ENCODE measurements around the gene BTBD16.

The BTBD16 gene

DNA sequence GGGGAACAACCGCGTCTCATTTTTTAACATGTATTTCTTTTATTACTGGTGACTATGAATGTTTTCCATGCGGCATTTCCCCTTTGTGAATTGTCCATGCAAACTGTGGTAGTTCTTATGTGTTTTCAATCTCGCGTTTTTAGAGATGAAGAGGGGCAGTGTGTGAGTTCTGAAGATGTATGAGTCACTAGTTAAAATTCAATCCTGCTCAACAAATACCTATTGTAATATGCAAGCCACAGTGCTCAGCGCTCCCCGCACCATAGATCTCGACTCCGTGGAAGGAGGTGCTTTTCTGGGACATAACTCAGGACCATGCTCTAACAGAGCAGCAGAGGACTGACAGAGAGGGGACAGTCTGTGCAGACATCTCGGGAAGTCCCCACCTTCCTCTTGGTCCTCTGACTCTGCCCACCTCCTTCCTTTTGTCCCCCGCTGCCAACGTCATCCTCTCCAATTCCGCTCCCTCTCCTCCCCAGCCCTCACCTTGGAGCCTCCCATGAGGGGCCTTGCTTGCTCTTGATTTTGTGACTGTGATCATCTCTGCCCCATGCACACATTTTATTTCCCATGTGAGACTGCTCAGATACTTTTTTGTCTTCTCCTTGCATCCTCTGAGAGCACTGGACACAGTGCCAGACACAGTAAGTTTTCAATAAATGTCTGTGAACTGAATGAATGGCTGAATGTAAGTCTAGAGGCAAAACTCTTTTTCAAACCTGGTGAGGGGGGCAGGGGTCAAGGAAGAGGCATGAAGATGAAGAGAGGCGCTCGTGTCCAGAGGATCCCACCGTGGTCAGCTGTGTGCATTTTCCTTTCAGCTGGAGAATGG, 60.7 kb downstream of the BTBD16 start:
- H3K4me3 ChIP-seq, result no peak overlapping the region
- no peak overlapping the region for H3K27ac ChIP-seq
- H3K4me2 ChIP-seq, result no peak overlapping the region
- H3K4me1 ChIP-seq, result peaks cover 0 to 27% (median 0%) of the 10 kb centered on the region in 10 experiments; a peak in 6 of 20 replicates
- H3K27me3 ChIP-seq, result no peaks in the 10 kb centered on the region
- TF ChIP-seq Cebpa-rat (IDR thresholded peaks at IDR 0.05), result no peak
- no peaks in the 10 kb centered on the region for H3K36me3 ChIP-seq
- no peak overlapping the region for H3K9ac ChIP-seq
- H3K9me3 ChIP-seq (replicated peaks in 1 of 11), result no peaks in the 10 kb centered on the region
- H4K20me1 ChIP-seq, result no peaks in the 10 kb centered on the region

DNA sequence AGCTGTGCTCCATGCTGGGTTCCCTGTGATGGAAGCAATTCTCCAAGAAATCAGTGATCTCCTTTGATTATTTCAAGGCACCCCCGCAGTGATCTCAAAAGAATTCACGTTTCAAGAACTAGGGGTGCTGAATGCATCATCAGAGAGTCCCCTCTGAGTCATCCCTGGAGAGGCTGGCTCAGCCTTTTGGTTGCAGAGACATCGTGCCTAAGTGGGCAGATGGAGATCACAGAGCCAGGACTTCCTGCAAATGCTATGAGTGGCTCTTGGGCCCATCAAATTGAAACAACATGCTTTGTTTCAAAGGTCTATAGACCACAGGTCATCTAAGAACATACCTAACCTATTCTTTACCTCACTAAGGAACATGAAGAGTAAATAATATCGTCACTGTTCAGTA, 61.9 kb downstream of the BTBD16 start:
- Histone ChIP-seq H3K27ac (no peak overlapping the region), H3K4me2 (no peak overlapping the region), H4K20me1 (no peaks in the 10 kb centered on the region), H3K27me3 (no peaks in the 10 kb centered on the region), H3K4me3 (no peak overlapping the region), H3K4me1 (peaks cover 0 to 21% (median 3%) of the 10 kb centered on the region in 10 experiments; a peak in 11 of 20 replicates), H3K9ac (no peak overlapping the region), H3K36me3 (no peaks in the 10 kb centered on the region), H3K9me3 (replicated peaks in 1 of 11) (no peaks in the 10 kb centered on the region)
- TF ChIP-seq Cebpa-rat (IDR thresholded peaks at IDR 0.05), result no peak

DNA sequence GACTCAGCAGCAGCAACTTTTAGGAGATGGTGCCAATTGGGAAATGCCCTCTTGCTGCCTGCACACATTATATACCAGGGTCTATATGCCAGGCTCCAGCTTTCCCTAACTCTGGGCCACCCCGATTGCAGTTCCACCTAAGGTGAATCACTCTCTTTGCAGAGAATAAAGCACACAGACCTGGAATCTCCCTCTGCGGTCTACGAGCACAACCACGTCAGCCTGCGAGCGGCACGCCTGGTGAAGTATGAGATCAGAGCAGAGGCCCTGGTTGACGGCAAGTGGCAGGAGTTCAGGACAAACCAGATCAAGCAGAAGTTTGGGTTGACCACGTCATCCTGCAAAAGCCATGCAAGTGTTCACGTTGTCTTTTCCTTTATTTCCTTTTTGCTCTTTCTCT, 65.2 kb downstream of the BTBD16 start:
- H3K9ac ChIP-seq, result no peak overlapping the region
- peaks cover 0 to 24% (median 8%) of the 10 kb centered on the region in 10 experiments; a peak in 13 of 20 replicates for H3K4me1 ChIP-seq
- H3K9me3 ChIP-seq (replicated peaks in 1 of 11), result no peaks in the 10 kb centered on the region
- no peak overlapping the region for H3K27ac ChIP-seq
- H3K4me2 ChIP-seq, result no peak overlapping the region
- H3K27me3 ChIP-seq, result no peaks in the 10 kb centered on the region
- no peaks in the 10 kb centered on the region for H3K36me3 ChIP-seq
- H4K20me1 ChIP-seq, result no peaks in the 10 kb centered on the region
- TF ChIP-seq Cebpa-rat (IDR thresholded peaks at IDR 0.05), result no peak
- no peak overlapping the region for H3K4me3 ChIP-seq

DNA sequence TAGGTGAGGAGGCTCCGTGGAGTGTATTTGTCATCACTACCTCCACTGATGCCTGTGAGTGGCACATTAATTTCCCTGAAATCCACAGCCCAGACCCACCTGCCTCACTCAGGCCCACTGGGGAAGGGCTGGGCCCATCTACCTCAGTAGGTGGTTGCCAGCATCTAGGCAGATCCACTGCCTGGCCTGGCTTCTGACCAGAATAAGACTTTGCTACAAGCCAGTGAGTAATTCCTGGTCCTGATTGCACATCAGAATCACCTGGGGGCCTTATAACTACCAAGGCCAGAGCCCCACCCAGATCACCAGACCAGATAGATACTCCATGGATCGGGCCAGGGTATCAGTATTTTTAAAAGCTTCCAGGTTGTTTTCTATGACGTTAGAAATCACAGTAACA, 65.9 kb downstream of the BTBD16 start:
- H3K4me1 ChIP-seq, result peaks cover 0 to 30% (median 10%) of the 10 kb centered on the region in 10 experiments; a peak in 13 of 20 replicates
- H3K9me3 ChIP-seq (replicated peaks in 1 of 11), result no peaks in the 10 kb centered on the region
- no peaks in the 10 kb centered on the region for H3K36me3 ChIP-seq
- no peak for TF ChIP-seq Cebpa-rat (IDR thresholded peaks at IDR 0.05)
- H3K4me2 ChIP-seq, result no peak overlapping the region
- H3K4me3 ChIP-seq, result no peak overlapping the region
- H3K27ac ChIP-seq, result no peak overlapping the region
- H4K20me1 ChIP-seq, result no peaks in the 10 kb centered on the region
- no peaks in the 10 kb centered on the region for H3K27me3 ChIP-seq
- no peak overlapping the region for H3K9ac ChIP-seq

DNA sequence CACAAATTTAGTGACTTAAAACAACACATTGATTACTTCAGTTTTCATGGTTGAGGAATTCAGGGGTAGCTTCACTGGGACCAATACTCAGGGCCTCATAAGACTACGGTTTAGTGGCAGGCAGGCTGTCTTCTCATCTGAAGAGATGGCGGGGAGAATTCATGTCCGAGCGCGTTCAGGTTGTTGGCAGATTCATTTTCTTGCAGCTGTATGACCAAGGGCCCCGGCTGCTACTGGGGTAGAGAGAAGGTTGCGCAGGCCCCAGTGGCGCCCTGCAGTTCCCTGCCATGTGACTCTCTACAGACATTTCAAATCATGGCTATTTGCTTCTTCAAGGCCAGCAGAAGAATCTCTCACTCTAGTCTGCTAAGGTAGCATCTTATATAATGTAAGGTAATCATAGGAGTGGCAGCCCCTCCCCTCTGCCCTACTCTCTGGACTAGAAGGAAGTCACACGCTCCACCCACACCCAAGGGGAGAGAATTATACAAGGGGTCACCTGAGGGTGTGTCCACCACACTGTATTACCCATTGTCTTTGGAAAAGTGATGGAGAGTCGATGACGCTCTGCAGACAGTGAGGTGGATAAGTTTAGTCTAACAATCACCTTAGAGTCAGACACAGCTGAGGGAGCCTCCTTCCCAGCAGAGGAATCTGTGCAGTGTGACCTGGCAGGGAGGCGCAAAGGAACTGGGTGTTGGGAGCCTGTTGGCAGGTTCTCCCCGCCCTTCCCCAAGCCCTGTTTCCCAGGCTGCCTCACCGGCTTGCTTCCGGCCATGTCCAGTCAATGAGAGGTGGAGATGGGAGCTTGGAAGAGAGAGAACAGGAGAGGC, 67.7 kb downstream of the BTBD16 start:
- no peaks in the 10 kb centered on the region for H3K36me3 ChIP-seq
- no peak overlapping the region for H3K27ac ChIP-seq
- H3K9ac ChIP-seq, result no peak overlapping the region
- H3K4me2 ChIP-seq, result peak overlapping the region in 3 of 11 experiments; percentile 22 to 40 (median 23); a peak in 3 of 22 replicates
- H4K20me1 ChIP-seq, result no peaks in the 10 kb centered on the region
- peaks cover 9 to 31% (median 18%) of the 10 kb centered on the region in 10 experiments for H3K4me1 ChIP-seq
- no peak overlapping the region for H3K4me3 ChIP-seq
- no peaks in the 10 kb centered on the region for H3K9me3 ChIP-seq (replicated peaks in 1 of 11)
- no peaks in the 10 kb centered on the region for H3K27me3 ChIP-seq
- TF ChIP-seq Cebpa-rat (IDR thresholded peaks at IDR 0.05), result no peak

DNA sequence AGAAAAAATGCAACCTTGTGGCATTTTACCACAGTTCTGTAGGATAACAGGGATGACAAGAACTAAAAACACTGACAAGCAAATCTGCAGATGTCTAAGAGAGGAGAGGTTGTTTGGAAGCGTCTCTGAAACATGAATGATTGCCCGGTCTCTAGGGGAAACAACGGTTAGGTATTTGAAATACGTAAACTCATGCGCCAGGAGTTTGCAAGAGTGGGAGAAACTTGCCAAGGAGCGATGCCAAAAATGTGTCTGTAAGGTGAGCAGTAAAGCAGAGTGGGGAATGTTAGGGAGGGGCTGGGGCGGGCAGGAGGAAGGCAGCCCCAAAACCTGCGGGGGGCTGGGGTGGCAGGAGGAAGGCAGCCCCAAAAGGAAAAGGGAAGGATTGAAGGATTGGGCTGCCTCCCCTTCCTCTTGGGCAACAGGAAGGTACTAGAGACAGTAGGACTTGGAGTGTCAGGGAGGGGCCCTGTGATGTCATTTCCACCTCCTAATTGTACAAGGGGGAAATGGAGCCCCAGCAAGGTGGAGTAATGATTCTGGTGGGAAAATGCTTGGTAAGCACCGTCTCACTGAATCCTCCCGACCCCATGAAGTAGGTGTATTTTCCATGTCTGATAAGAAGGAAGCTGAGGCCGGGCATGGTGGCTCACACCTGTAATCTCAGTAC, 70.2 kb downstream of the BTBD16 start:
- Histone ChIP-seq H3K27me3 (no peaks in the 10 kb centered on the region; a peak in 1 of 22 replicates), H3K4me2 (peak overlapping the region in 6 of 11 experiments; percentile 26 to 57 (median 39); a peak in 9 of 22 replicates), H3K9ac (no peak overlapping the region), H3K27ac (no peak overlapping the region), H3K4me1 (peaks cover 20 to 33% (median 25%) of the 10 kb centered on the region in 10 experiments), H3K9me3 (replicated peaks in 1 of 11) (peaks cover 0 to 6% (median 3%) of the 10 kb centered on the region in 11 experiments; a peak in 10 of 22 replicates), H4K20me1 (no peaks in the 10 kb centered on the region), H3K4me3 (no peak overlapping the region), H3K36me3 (no peaks in the 10 kb centered on the region)
- TF ChIP-seq Cebpa-rat (IDR thresholded peaks at IDR 0.05), result no peak

DNA sequence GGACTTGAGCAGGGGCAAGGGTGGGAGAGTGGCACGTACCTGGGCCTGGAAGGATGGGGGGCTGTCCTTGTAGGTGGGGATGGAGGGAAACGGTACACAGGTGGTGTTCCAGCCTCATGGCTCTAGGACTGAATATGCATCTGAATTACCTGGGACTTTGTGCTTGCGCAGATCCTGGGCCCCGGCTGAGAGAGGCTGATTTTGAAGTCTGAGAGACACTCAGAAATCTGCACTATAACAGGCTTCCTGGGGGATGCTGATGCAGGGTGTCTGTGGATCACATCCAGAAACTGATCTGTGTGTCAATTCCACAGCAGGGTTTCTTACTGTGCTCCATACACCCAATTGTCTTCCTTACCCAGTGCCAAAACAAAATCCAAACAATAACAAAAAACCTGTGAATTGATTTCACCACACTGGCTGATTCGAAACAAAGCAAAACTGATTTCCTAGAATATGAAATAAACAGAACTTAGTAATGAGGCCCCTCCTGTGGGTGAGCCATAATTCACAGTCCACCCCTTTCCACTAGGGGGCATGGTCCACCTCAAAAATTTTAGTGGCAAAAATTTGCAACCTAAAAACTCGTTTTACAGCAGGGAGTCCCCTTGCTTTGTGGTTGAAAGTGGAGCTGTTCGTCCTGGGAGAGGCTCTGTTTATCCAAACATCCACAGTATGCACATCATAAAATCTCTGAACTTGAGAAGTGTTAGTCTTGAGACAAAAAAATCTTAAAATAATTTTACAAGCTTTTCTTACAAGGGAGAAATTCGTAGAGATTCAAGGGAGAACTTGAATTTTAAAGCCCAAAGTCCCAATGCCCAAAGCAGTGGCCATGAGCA, 71.4 kb downstream of the BTBD16 start:
- Histone ChIP-seq H3K4me1 (peaks cover 23 to 41% (median 34%) of the 10 kb centered on the region in 10 experiments), H3K4me3 (no peak overlapping the region), H3K27ac (no peak overlapping the region), H3K9me3 (replicated peaks in 1 of 11) (peaks cover 0 to 15% (median 10%) of the 10 kb centered on the region in 11 experiments; a peak in 13 of 22 replicates), H4K20me1 (no peaks in the 10 kb centered on the region; a peak in 1 of 22 replicates), H3K4me2 (peak overlapping the region in 3 of 11 experiments; percentile 41 to 65 (median 49); a peak in 5 of 22 replicates), H3K36me3 (no peaks in the 10 kb centered on the region), H3K27me3 (no peaks in the 10 kb centered on the region; a peak in 1 of 22 replicates), H3K9ac (no peak overlapping the region)
- TF ChIP-seq Cebpa-rat (IDR thresholded peaks at IDR 0.05), result no peak

DNA sequence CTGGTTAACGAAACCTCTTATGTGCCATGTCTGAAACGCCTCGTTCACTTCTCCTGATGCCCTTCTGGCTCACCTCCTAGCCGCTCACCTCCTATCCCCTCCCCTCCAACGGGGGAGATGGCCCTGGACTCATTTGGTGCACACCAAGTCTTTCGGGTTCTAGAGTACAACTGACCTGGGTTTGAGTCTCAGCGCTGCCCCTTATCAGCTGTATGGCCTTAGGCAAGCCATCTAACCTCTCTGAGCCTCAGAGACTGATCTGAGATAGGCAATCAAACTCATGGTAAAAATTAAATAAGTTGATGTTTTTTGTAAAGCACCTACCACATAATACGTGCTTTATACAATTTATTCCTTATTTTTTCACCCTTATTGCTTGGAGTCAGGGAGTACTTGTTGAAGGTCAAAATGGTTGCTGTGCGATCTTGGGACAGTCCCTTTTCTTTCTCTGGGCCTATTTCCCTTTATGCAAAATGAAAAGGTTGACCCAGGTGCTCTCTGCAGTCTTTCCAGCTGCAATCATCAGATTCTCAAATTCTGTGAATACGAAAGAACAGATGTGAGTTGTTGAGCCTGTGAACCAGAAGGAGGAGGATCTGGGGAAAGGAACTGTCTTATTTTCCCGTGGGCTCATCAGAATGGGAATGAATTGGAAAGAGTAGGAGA, 72.2 kb downstream of the BTBD16 start:
- H3K27ac ChIP-seq, result no peak overlapping the region
- peak overlapping the region in 8 of 11 experiments; percentile 30 to 69 (median 56); a peak in 15 of 22 replicates for H3K4me2 ChIP-seq
- H3K9me3 ChIP-seq (replicated peaks in 1 of 11), result peaks cover 0 to 15% (median 10%) of the 10 kb centered on the region in 11 experiments; a peak in 13 of 22 replicates
- no peak overlapping the region for H3K9ac ChIP-seq
- H3K4me1 ChIP-seq, result peaks cover 23 to 46% (median 40%) of the 10 kb centered on the region in 10 experiments
- H3K27me3 ChIP-seq, result no peaks in the 10 kb centered on the region; a peak in 1 of 22 replicates
- no peaks in the 10 kb centered on the region; a peak in 2 of 22 replicates for H4K20me1 ChIP-seq
- no peak for TF ChIP-seq Cebpa-rat (IDR thresholded peaks at IDR 0.05)
- no peak overlapping the region for H3K4me3 ChIP-seq
- H3K36me3 ChIP-seq, result no peaks in the 10 kb centered on the region
